HepG2 (cell line): ENCODE measurements around the gene GARIN5A. TPM values are rescaled to one million over a fixed set of nuclear protein-coding genes. Genes with fewer than 3 reads are reported as not detected.

Experiments used
- BRD4 ChIP-seq: sonication (generic); formaldehyde crosslinking; IDR thresholded peaks from 2 replicates; pipeline ENCODE4 v1.4.0; 2020; ENCODE audit warnings: missing genetic modification reagents
- DMTF1 ChIP-seq: sonication (generic); formaldehyde crosslinking; IDR thresholded peaks from 2 replicates; pipeline ENCODE4 v1.4.0; 2020; ENCODE audit warnings: mild to moderate bottlenecking, missing genetic modification reagents
- FOSL2 ChIP-seq: sonication (generic); formaldehyde crosslinking; IDR thresholded peaks from 2 replicates; pipeline ENCODE4 v1.4.0; 2020; ENCODE audit warnings: missing genetic modification reagents
- GTF3A ChIP-seq: sonication (generic); formaldehyde crosslinking; conservative IDR thresholded peaks from 2 replicates; pipeline ENCODE4 v1.4.0; 2020; ENCODE audit warnings: mild to moderate bottlenecking, missing genetic modification reagents
- HDAC1 ChIP-seq: sonication (generic); formaldehyde crosslinking; IDR thresholded peaks from 2 replicates; pipeline ENCODE4 v1.5.1; 2020; ENCODE audit warnings: mild to moderate bottlenecking, missing genetic modification reagents
- KAT7 ChIP-seq: IDR thresholded peaks from 2 replicates; pipeline ENCODE4 v1.6.1; 2018; ENCODE audit warnings: borderline replicate concordance, missing compliant biosample characterization
- KLF6 ChIP-seq: IDR thresholded peaks from 2 replicates; pipeline ENCODE4 v1.8.0; 2016; ENCODE audit warnings: missing biosample characterization, missing genetic modification reagents
- NRL ChIP-seq: sonication (generic); formaldehyde crosslinking; IDR thresholded peaks from 2 replicates; pipeline ENCODE4 v1.5.0; 2020; ENCODE audit warnings: missing genetic modification reagents, mild to moderate bottlenecking, moderate library complexity, borderline replicate concordance
- SAFB2 ChIP-seq: sonication (generic); formaldehyde crosslinking; IDR thresholded peaks from 2 replicates; pipeline ENCODE4 v1.5.1; 2020; ENCODE audit warnings: missing genetic modification reagents, low read depth, mild to moderate bottlenecking, borderline replicate concordance
- TFE3 ChIP-seq: IDR thresholded peaks from 2 replicates; pipeline ENCODE4 v1.6.1; 2016
- ZFP36L2 ChIP-seq: sonication (generic); formaldehyde crosslinking; IDR thresholded peaks from 2 replicates; pipeline ENCODE4 v1.4.0; 2020; ENCODE audit warnings: missing genetic modification reagents
- ZNF280B ChIP-seq: sonication (generic); formaldehyde crosslinking; IDR thresholded peaks from 2 replicates; pipeline ENCODE4 v1.5.0; 2020; ENCODE audit warnings: missing genetic modification reagents, mild to moderate bottlenecking, borderline replicate concordance
- ZNF414 ChIP-seq: sonication (generic); formaldehyde crosslinking; IDR thresholded peaks from 2 replicates; pipeline ENCODE4 v1.5.0; 2020; ENCODE audit warnings: missing genetic modification reagents
- ZNF782 ChIP-seq: sonication (generic); formaldehyde crosslinking; IDR thresholded peaks from 2 replicates; pipeline ENCODE4 v1.4.0; 2020; ENCODE audit warnings: missing genetic modification reagents, mild to moderate bottlenecking, borderline replicate concordance
- polyA plus RNA-seq, 8 experiments: library from polyadenylated mRNA; depleted of rRNA in 3 of 8; stranded (reverse) in 7 of 8; unstranded in 1 of 8; fragments of >200 nt; fragmentation: Illumina TruSeq in 4 of 8; extraction: Trizol in 4 of 8; gene quantifications; 2 replicates each; pipeline versions ENCODE4 v1.2.1 to v1.2.3, GENCODE V29; 2011 to 2016; ENCODE audit warnings: low read depth in 4 of 8, missing spikeins in 1 of 8, mixed read lengths in 1 of 8; ENCODE audit not compliant: insufficient read depth in 1 of 8
- total RNA-seq, 5 experiments: library from RNA; depleted of rRNA; stranded (reverse); fragments of >200 nt; fragmentation: Illumina TruSeq; extraction: Trizol; gene quantifications; 2 replicates each; pipeline ENCODE4 v1.2.3, GENCODE V29; 2016; ENCODE audit warnings: low read depth in 1 of 5
- TF ChIP-seq, protein P1 (sequence below): sonication (generic); formaldehyde crosslinking; IDR thresholded peaks from 2 replicates; pipeline ENCODE4 v1.9.0; 2021; ENCODE audit warnings: missing genetic modification reagents, mild to moderate bottlenecking, borderline replicate concordance
- TF ChIP-seq, protein P2 (sequence below): sonication (generic); formaldehyde crosslinking; IDR thresholded peaks from 2 replicates; pipeline ENCODE4; 2020; ENCODE audit warnings: missing genetic modification reagents, mild to moderate bottlenecking, borderline replicate concordance
- TF ChIP-seq, protein P3 (sequence below): sonication (generic); formaldehyde crosslinking; IDR thresholded peaks from 2 replicates; pipeline ENCODE4 v1.4.0; 2020; ENCODE audit warnings: mild to moderate bottlenecking, missing genetic modification reagents

GARIN5A gene
- total and polyA plus RNA-seq, 2 of the 13 experiments (the other 11 are each of a cell fraction or from before 2014, with no cell fraction given): not detected

- TF ChIP-seq NRL (CRISPR knock-in tag) (no peak), FOSL2 (CRISPR knock-in tag) (no peak), DMTF1 (CRISPR knock-in tag) (no peak), TFE3 (0 out of 2 replicates have a peak, but pooled peaks have one; percentile 31), KAT7 (no peak), ZNF414 (no peak), GTF3A (CRISPR knock-in tag) (no peak), ZNF782 (CRISPR knock-in tag) (no peak), ZNF280B (CRISPR knock-in tag) (0 out of 2 replicates have a peak, but pooled peaks have one; percentile 39), HDAC1 (peak; percentile 24; the same call in 1 of the 2 replicates), KLF6 (CRISPR knock-in tag) (no peak), ZFP36L2 (CRISPR knock-in tag) (no peak), BRD4 (CRISPR knock-in tag) (no peak), SAFB2 (CRISPR knock-in tag) (no peak)
- TF ChIP-seq, protein P1, sequence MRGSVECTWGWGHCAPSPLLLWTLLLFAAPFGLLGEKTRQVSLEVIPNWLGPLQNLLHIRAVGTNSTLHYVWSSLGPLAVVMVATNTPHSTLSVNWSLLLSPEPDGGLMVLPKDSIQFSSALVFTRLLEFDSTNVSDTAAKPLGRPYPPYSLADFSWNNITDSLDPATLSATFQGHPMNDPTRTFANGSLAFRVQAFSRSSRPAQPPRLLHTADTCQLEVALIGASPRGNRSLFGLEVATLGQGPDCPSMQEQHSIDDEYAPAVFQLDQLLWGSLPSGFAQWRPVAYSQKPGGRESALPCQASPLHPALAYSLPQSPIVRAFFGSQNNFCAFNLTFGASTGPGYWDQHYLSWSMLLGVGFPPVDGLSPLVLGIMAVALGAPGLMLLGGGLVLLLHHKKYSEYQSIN: no peak
- TF ChIP-seq, protein P2, sequence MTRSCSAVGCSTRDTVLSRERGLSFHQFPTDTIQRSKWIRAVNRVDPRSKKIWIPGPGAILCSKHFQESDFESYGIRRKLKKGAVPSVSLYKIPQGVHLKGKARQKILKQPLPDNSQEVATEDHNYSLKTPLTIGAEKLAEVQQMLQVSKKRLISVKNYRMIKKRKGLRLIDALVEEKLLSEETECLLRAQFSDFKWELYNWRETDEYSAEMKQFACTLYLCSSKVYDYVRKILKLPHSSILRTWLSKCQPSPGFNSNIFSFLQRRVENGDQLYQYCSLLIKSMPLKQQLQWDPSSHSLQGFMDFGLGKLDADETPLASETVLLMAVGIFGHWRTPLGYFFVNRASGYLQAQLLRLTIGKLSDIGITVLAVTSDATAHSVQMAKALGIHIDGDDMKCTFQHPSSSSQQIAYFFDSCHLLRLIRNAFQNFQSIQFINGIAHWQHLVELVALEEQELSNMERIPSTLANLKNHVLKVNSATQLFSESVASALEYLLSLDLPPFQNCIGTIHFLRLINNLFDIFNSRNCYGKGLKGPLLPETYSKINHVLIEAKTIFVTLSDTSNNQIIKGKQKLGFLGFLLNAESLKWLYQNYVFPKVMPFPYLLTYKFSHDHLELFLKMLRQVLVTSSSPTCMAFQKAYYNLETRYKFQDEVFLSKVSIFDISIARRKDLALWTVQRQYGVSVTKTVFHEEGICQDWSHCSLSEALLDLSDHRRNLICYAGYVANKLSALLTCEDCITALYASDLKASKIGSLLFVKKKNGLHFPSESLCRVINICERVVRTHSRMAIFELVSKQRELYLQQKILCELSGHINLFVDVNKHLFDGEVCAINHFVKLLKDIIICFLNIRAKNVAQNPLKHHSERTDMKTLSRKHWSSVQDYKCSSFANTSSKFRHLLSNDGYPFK (CRISPR knock-in tag): no peak; the same call in 1 of the 2 replicates
- TF ChIP-seq, protein P3, sequence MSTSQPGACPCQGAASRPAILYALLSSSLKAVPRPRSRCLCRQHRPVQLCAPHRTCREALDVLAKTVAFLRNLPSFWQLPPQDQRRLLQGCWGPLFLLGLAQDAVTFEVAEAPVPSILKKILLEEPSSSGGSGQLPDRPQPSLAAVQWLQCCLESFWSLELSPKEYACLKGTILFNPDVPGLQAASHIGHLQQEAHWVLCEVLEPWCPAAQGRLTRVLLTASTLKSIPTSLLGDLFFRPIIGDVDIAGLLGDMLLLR: no peak
These were observed 45.1 kb downstream of the GARIN5A start (continued) for GRCh38 chr19:50431343-50432220.
